DMS53 treated with DMSO at 0.1 percent for 48 hours (cell line): ENCODE data around the gene CANX.
A peak's percentile ranks its signal among the peaks of the same experiment; 100 is the strongest.
"Not testable (repeated sequence)": the region's sequence is repeated elsewhere in the genome, so short reads cannot be mapped to it uniquely, and the experiment has no call there.

Source experiments
- DNase-seq: peaks from one replicate; lab custom pipeline; 2025; ENCODE audit not compliant: unreplicated experiment; lab: John Stamatoyannopoulos, UW

The CANX gene

DNA sequence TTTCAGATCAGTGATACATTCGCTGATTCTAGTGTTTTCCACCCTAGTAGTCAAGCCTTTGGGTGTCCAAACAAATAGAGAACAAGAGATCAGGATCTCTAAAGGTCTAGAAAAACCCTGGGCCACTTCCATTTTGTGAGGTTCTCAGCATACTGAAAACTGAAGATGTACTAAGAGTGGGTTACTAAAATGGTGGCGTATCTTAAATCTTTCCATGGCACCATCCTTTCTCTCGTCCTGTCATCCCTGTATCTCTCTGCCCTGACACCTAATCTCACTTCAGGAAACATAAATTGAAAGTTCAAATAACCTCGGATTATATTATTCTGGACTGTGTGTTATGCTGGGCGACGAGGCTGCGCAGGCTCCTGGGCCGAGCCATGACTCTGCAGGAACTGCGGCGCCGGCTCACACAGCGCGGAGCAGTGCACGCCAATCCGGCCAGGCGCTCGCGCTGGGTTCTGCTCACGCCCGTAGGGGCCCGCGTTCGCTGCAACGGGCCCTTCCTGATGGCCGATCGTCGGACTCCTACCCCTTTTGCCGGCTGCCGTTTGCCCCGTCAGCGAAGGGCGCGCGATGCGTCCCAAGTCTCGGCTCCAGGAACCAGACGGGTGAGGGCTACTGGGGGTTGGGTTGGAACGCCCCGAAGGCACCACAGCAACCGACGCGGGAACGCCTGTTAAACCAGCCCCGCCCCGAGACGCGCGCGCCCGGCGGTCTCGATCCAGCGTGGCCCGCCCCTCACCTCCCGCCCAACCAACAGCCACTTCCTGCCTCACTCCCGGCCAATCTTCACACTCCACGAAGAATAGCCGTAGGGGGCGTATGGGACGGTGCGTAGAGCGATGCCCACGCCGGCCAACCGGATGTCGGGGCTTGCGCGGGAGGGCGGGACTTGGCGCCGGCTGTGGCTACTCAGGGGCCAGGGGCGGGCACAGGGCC is 503 bp upstream of the CANX start:
- peak; percentile 97 for DNase-seq

DNA sequence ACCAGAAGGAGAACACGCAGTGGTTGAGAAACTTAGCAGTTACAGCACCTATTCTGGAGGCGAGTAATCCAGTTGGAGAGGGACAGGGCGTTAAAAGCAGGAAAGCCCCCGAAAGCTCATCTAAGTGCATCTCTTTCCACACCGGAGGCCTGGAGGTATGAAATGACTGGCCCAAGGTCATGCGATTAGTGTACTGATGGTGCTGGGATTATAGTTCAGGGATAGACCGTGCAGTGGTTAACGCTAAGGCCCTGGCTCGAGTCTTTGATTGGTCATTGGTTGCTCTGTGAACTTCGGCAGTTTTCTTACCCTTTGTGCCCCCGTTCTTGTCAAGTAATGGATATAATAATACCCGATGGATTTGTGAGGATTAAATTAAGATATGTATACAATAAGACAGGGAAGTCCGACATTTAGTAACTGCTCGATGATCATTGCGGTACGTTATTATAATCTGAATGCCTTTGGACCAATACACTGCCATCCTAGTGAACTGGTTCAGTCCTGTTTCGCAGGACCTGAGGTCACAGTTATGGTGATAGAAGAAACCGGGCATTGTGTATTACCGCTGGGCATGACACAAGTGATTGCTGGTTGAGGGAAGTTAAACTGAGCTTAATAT is 960 bp downstream of the CANX start:
- DNase-seq = peak; percentile 41

DNA sequence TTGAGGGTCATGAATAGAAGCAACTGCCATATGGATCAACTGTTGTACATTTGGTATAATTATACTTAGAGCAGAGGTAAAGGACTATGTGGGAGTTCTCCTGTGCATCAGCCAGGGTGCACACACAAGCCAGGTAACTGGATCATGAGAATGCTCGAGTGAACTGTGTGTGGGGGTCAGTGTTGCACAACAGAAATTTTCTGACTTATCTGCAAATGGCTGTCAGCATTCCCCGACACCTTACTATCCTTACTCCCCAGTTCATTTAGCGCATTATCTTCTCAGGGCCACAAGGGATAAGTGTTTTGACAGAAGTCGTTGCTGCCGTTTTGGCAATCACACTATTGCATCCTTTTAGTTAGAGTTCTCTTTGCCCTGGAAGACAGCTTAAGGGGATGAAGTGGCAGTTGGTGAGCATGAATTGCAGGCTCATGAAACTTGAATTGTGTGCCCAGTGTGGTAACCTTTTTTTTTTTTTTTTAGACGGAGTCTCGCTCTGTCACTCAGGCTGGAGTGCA is 1.7 kb downstream of the CANX start:
- DNase-seq = no peak

DNA sequence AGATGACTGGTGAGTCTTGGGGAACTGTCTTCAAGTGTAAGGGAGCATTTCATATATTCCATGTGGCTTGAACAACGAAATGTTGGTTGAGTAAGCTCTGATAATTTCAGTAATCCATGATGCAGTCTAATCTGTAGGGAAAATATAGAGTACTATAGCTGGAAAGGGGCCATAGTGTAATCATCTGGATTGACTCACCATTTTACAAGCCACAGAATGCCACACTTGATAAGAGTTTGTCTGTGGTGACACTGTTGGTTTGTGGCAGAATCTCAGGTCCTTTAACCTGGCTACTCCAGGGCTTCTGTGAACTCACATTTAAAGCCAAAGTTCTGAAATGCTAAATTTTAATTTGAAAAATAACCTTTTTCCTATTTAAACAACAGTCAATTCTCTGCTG is 17.5 kb downstream of the CANX start:
- no peak for DNase-seq

DNA sequence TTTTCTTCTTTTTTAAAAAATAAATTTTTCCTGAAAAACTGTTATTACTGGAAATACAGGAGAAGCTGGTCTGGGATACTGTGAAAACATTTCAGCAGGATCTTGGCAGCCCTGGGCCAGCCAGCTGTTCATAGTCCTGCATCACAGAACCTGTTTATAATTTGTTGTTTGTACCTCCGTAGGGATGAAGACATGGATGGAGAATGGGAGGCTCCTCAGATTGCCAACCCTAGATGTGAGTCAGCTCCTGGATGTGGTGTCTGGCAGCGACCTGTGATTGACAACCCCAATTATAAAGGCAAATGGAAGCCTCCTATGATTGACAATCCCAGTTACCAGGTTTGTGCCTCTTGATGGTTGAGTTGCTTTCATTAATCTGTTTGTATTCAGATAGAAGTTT is 21.5 kb downstream of the CANX start:
- no peak for DNase-seq

DNA sequence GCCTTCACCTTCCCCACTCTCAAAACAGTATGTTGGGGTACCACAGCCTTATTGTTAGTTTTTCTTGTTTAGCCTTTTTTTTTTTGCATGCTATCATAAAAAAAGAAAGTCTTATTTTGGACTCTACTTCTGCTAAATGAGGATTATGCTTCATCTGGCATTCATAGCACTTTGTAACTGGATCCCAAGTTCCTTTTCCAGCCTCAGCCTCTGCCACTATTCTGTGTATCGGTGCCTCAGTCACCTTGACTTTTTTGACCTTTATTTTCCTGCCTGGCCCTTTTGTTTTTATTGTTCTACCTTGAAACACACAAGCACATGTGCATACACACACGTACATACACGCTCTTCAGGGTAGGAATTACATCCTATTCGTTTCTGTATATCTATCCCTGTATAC is 25.4 kb downstream of the CANX start:
- no peak for DNase-seq

DNA sequence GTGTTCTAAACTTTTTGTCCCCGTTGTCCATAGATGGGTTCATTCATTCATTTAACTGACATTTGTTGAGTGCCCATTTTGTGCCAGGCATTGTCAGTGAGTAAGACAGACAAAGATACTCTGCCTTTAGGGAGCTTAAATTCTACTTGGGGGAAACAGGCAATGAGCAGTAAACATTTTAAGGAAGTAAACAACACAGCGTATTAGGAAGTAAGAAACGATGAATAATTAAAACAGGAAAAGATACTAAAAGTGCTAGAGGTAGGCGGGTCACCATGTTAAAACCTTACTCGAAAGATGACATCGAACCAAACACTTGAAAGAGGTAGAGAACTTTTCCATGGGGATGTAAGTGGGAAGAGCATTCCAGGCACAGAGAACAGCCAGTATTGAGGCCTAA is 28.3 kb downstream of the CANX start:
- DNase-seq = no peak

DNA sequence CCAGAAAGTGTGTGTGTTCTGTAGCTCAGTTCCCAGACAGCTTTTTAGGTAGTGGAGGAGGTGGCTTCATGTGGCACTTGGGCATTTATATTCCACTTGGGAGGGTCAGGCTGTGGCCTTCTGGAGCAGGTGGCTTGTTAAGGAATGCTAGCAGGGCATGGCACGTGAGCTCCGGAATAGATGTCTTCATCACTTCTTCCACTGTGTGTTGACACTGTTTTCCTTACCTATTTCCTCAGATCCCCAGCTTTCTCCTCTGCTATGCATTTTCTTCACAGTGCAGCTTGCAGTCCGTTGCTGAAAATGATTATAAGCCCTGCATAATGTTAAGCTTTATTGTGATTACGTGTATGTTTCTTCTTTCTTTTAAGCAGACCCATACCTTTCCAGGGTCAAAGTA is 30.5 kb downstream of the CANX start:
- DNase-seq = no peak

DNA sequence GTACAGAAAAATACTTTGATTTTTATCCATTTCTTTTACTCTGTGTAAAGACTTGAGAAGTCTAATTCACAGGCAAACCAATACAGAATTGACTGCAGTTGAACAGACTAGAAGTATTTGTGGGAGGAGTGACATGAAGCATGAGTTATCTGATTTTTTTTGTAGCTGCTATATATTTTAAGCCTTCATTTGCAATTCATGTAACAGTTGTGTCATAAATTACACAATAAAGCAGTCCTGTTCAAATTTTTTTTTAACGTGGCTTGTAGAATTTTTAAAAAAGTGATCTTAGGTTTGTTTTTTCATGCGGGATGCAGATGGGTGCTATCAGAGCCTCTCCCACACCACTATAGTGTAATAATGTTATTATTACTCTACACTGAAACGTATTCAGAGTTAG is 31.0 kb downstream of the CANX start:
- DNase-seq = no peak

DNA sequence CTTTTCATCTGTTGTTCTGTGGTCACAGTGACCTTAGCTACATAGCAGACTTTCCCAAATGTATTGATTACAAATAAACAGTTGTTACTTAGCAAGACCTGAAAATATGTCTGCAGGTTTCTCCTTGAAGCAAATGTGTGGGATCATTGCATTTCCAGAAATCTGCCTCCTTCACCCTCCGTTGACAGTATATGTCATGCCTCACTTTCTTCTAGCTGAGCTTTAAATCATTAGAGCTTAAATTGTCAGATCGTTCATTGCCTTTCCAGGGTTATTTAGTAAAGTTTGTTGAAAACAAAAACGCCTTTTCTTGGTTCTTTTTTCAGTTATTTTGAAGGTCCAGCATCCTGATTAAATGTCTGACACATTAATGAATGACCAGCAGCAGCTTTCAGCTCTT is 31.6 kb downstream of the CANX start:
- no peak for DNase-seq

DNA sequence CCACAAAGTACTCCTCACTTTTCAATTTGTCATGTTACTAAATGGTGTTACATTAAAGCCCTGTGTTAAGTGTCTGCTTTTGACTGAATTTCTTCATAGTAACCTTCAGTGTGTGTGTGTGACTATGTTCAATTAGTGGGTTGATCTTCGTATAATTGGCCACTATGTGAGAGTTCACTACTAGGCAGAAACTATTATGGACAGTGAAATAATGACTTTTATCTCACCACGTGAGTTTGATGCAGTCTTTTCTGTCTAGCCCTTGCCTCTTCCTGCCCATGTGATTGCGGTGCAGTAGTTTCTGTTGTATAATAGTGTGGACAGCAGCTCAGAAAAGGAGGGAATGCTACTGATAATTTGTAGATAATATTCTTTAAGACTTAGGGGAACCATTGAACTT is 32.1 kb downstream of the CANX start:
- DNase-seq = peak; percentile 11

DNA sequence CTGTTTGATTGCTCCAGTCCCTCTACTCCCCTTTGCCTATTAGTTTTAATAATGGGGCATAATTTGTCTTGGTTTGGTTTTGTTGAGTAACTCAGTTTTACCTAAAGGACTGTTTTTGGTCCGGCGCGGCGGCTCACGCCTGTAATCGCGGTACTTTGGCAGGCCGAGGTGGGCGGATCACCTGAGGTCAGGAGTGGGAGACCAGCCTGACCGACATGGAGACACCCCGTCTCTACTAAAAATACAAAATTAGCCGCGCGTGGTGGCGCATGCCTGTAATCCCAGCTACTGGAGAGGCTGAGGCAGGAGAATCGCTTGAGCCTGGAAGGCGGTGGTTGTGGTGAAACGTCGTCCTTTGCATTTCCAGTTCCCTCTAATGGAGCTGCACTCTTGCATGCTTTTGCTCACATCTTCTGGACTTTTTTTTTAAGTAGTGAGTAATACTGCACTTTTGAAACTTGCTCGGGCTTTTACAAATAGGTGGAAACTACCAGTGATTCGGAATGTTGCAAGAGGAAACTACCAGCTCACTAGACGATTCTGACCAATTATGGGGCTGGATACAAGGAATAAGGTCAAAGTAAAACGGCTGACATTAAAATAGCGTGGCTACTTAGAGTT is 33.1 kb downstream of the CANX start:
- DNase-seq = no peak

DNA sequence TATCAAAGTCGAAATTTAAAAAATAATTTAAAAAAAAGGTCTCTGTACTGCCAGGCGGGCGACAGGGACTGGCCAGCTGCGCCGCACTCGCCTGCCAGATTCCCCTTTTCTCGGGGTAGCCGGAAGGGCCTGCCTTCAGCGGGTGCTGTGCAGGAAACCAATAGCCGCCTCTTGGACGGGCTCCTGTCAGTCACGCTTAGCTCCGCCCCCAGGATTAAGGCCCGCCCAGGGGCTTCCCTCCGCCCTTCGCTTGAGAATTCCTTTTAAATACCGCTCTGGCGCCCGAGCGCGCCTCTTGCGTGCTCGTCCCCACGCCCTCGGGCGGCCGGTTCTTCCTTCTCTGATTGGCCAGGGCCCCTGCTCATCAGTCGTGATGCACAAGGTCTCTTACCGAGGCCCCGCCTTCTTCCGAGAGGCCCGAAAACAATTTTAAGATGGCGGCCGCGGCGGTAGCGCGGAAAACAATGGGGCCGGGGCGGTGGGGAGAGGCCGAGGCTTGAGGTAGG is 33.7 kb downstream of the CANX start, which contains the start of gene MAML1:
TSS of gene MAML1 (plus strand) at position 411 of the 506 bp plus-strand sequence. CDS start 291 bp downstream, outside the sequence.
- peak; percentile 99 for DNase-seq

DNA sequence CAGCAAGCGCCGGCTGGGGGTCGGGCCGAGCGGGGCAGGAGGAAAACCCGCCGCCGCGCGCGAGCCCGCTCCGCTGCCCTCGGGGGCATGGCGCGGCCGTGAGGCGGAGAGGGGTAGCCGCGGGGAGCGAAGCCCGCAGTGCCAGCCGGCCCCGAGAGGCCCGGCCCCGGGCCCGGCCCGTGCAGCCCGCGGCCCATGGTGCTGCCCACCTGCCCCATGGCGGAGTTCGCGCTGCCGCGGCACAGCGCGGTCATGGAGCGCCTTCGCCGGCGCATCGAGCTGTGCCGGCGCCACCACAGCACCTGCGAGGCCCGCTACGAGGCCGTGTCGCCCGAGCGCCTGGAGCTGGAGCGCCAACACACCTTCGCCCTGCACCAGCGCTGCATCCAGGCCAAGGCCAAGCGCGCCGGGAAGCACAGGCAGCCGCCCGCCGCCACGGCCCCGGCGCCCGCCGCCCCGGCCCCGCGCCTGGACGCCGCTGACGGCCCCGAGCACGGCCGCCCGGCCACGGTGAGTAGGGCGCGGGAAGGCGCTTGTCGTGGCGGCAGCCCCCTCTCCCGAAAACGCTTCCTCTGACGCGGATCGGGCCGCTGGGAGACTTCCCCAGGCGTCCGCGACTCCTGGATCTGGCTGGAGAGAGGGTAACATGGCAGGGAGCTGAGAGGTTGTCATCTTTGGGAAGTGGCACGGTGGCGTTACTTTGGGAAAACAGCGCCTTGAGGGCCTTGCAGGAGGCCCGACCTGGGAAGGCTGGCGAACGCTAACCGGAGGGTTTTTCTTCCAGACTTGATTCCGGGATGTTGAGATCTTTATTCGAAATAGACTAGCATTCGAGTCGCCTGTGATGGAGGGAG is 34.4 kb downstream of the CANX start:
- peak; percentile 12 for DNase-seq

DNA sequence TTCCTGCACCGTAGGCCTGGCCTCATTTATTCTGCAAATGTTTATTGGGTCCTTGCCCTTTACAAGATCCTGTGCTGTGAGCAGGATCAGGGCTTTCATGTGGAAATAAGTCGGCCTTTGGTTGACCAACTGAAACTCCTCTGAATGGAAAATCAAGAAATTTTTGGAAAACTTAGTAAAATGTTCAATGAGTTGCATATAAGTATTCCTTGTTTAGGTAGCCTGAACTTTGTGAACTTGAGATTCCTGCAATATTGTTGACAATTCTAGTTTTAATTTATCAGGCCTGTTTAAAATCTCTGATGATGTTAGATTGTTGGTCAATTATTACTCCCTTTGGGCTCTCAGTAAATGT is 35.0 kb downstream of the CANX start:
- DNase-seq = no peak

DNA sequence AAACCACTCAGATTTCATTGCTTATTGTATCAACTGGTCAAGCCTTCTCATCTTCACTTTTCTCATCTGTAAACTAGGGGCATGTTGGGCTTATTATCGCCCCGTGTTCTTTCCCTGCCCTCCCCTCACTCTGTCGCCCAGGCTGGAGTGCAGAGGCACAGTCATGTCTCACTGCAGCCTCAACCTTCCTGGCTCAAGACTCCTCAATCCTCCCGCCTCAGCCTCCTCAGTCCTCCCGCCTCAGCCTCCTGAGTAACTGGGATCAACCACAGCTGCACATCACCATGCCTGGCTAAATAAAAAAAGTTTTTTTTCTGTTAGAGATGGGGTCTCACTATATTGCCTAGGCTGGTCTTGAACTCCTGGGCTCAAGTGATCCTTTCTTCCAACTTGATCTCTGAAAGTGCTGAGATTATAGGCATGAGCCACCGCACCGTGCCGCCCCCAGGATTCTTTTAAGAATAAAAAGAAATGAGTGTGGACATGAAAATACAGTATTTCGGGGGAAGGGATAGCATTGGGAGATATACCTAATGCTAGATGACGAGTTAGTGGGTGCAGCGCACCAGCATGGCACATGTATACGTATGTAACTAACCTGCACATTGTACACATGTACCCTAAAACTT is 35.9 kb downstream of the CANX start:
- DNase-seq = no peak

DNA sequence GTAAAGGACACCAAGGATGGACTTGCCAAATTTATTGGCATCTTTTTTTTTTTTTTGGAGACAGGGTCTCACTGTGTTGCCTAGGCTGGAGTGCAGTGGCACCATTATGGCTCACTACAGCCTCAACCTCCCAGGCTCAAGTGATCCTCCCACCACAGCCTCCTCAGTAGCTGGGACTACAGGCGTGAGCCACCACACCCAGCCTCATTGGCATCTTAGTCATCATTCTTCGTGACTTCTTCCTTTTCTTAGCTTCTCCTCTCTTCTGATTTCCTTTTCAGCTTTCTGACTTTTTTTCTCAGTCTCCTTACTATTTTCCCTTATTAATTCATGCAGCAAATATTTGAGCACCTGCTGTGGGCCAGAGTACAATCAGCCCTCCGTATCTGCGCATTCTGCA is 40.0 kb downstream of the CANX start:
- no peak for DNase-seq

DNA sequence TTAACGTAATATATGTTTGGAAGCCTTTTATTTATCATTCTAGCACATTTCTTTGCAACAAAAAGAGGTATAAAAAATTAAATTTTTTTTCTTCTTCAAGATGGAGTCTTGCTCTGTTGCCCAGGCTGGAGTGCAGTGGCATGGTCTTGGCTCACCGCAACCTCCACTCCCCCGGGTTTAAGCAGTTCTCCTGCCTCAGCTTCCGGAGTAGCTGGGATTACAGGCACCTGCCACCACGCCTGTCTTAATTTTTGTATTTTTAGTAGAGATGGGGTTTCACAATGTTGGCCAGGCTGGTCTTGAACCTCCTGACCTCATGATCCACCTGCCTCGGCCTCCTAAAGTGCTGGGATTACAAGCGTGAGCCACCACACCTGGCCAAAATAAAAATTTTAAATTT is 45.3 kb downstream of the CANX start:
- not testable (repeated sequence) for DNase-seq

DNA sequence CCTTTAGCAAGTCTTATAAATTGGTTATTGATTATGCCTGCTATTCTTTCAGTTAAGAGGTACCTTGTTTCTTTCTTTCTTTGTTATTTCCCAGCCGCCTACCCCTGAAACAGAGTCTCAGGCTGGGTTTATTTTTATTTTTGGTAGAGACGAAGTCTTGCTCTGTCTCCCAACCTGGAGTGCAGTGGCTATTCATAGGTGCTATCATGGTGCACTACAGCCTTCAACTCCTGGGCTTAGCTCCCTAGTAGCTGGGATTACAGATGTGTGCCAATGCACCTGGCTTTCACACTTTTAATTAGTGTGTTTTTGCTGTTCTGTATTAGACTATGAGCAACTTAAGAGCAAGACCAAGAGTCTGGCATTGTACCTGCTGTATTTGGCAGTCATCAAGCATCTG is 48.1 kb downstream of the CANX start:
- DNase-seq = no peak

DNA sequence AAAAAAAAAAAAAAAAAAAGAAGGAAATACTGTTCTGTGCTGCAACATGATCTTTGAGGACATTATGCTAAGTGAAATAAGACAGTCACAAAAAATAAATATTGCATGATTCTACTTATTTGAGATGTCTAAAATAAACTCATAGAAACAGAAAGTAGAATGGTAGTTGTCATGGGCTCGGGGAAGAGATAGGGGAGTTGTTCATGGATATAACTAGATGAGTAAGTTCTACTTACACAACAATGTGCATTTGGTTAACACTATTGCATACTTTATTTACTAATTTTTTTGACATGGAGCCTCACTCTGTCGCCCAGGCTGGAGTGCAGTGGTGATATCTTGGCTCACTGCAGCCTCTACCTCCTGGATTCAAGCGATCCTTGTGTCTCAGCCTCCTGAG is 49.0 kb downstream of the CANX start:
- no peak for DNase-seq
